MM.1S (cell line): ENCODE measurements around the gene SRP54.

ENCODE experiments used
- DNase-seq: peaks from one replicate; pipeline ENCODE4 v3.0.0-alpha.2; 2015
- H2AFZ ChIP-seq: fragments of 300-600 bp; sonication (generic); 2 replicates; pipeline ENCODE4 v1.6.0; 2016; ENCODE audit warnings: antibody characterized with exemption, low read length
- H3F3A ChIP-seq: fragments of 300-600 bp; sonication (generic); 2 replicates; pipeline ENCODE4 v1.6.1; 2016; ENCODE audit warnings: mild to moderate bottlenecking, antibody characterized with exemption, low read length, moderate library complexity, mixed read lengths; ENCODE audit not compliant: insufficient read depth
- H3K27ac ChIP-seq: fragments of 300-600 bp; sonication (generic); 2 replicates; pipeline ENCODE4 v1.5.1; 2016; ENCODE audit warnings: mild to moderate bottlenecking, low read length
- H3K27me3 ChIP-seq: fragments of 300-600 bp; sonication (generic); replicated peaks from 2 replicates; pipeline ENCODE4 v1.6.0; 2016; ENCODE audit warnings: low read length; ENCODE audit not compliant: insufficient read depth
- H3K36me3 ChIP-seq: fragments of 300-600 bp; sonication (generic); replicated peaks from 2 replicates; pipeline ENCODE4 v1.6.1; 2016; ENCODE audit warnings: mild to moderate bottlenecking, low read length, mixed read lengths; ENCODE audit not compliant: insufficient read depth
- H3K4me1 ChIP-seq: fragments of 300-600 bp; sonication (generic); 2 replicates; pipeline ENCODE4 v1.6.1; 2016; ENCODE audit warnings: low read length, mixed read lengths
- H3K4me2 ChIP-seq: fragments of 300-600 bp; sonication (generic); 2 replicates; pipeline ENCODE4 v1.6.0; 2016; ENCODE audit warnings: low read depth, low read length
- H3K4me3 ChIP-seq: fragments of 300-600 bp; sonication (generic); 2 replicates; pipeline ENCODE4 v1.5.1; 2016; ENCODE audit warnings: low read length, mixed read lengths
- H3K79me2 ChIP-seq: fragments of 300-600 bp; sonication (generic); 2 replicates; pipeline ENCODE4 v1.6.1; 2016; ENCODE audit warnings: mixed run types, low read length, mixed read lengths
- H3K9ac ChIP-seq: fragments of 300-600 bp; sonication (generic); 2 replicates; pipeline ENCODE4 v1.6.1; 2016; ENCODE audit warnings: low read length, mixed read lengths
- H3K9me2 ChIP-seq: fragments of 300-600 bp; sonication (generic); replicated peaks from 2 replicates; pipeline ENCODE4 v1.6.1; 2016; ENCODE audit warnings: mild to moderate bottlenecking, low read length, mixed read lengths; ENCODE audit not compliant: insufficient read depth
- H3K9me3 ChIP-seq: fragments of 300-600 bp; sonication (generic); replicated peaks from 2 replicates; pipeline ENCODE4 v1.6.1; 2016; ENCODE audit warnings: mild to moderate bottlenecking, low read length, mixed read lengths; ENCODE audit not compliant: insufficient read depth
- H4K20me1 ChIP-seq: fragments of 300-600 bp; sonication (generic); 2 replicates; pipeline ENCODE4 v1.6.1; 2016; ENCODE audit warnings: mild to moderate bottlenecking, low read length, moderate library complexity, mixed read lengths; ENCODE audit not compliant: insufficient read depth
- CTCF ChIP-seq: fragments of 300-600 bp; sonication (generic); IDR thresholded peaks from 2 replicates; pipeline ENCODE4 v1.5.1; 2016; ENCODE audit warnings: antibody characterized with exemption, low read length, mixed read lengths
- EZH2 ChIP-seq: fragments of 300-600 bp; sonication (generic); optimal IDR thresholded peaks from 2 replicates; pipeline ENCODE3; 2017; ENCODE audit warnings: low read depth, mild to moderate bottlenecking, antibody characterized with exemption, low read length, mixed read lengths
- EZH2phosphoT487 ChIP-seq: fragments of 300-600 bp; sonication (generic); IDR thresholded peaks from 2 replicates; pipeline ENCODE4 v1.6.1; 2018; ENCODE audit warnings: antibody characterized with exemption, low read length

SRP54 gene

GRCh38 chr14:34982421-34983147 is at the start of gene SRP54:
Gene SRP54 (plus strand): TSS chr14:34982992. CDS start chr14:34996710, 13,718 bp downstream.
- Histone ChIP-seq H3K79me2 (peaks cover 63% of the 10 kb centered on the region), H2AFZ (peak within 1 kb of the TSS; percentile 80), H3K9ac (peak within 1 kb of the TSS; percentile 81), H3F3A (peaks cover 17% of the 10 kb centered on the region), H3K9me2 (no peaks in the 10 kb centered on the region), H3K4me1 (0 out of 2 replicates have a peak, but pooled peaks cover 8% of the 10 kb centered on the region), H3K9me3 (no peaks in the 10 kb centered on the region), H3K27ac (peak within 1 kb of the TSS; percentile 98), H3K4me3 (peak within 1 kb of the TSS; percentile 74), H4K20me1 (no peaks in the 10 kb centered on the region), H3K27me3 (no peaks in the 10 kb centered on the region), H3K36me3 (no peaks in the 10 kb centered on the region), H3K4me2 (peak within 1 kb of the TSS; percentile 87)
- TF ChIP-seq EZH2 (no peak), EZH2phosphoT487 (no peak), CTCF (no peak)
- DNase-seq = peak; percentile 94

GRCh38 chr14:34933301-34933700 is 49.5 kb upstream of the SRP54 start:
- no peak overlapping the region for H2AFZ ChIP-seq
- no peak overlapping the region for H3K9ac ChIP-seq
- no peaks in the 10 kb centered on the region for H3K36me3 ChIP-seq
- H3K9me2 ChIP-seq = no peaks in the 10 kb centered on the region
- no peak overlapping the region for H3K4me3 ChIP-seq
- no peak for DNase-seq
- TF ChIP-seq CTCF = no peak
- TF ChIP-seq EZH2 = no peak
- TF ChIP-seq EZH2phosphoT487 = no peak
- H3K27me3 ChIP-seq = no peaks in the 10 kb centered on the region
- H3K79me2 ChIP-seq = no peaks in the 10 kb centered on the region
- H3K27ac ChIP-seq = no peak overlapping the region
- no peaks in the 10 kb centered on the region for H3K9me3 ChIP-seq
- H3F3A ChIP-seq = no peaks in the 10 kb centered on the region
- no peaks in the 10 kb centered on the region for H4K20me1 ChIP-seq
- H3K4me2 ChIP-seq = no peak overlapping the region
- H3K4me1 ChIP-seq = peaks cover 11% of the 10 kb centered on the region

- H3K9me3 ChIP-seq = no peaks in the 10 kb centered on the region
- H4K20me1 ChIP-seq = no peaks in the 10 kb centered on the region
- DNase-seq = no peak
- H3K9ac ChIP-seq = no peak overlapping the region
- H3F3A ChIP-seq = no peaks in the 10 kb centered on the region
- H3K4me1 ChIP-seq = peaks cover 8% of the 10 kb centered on the region
- H3K27me3 ChIP-seq = no peaks in the 10 kb centered on the region
- H3K4me3 ChIP-seq = no peak overlapping the region
- no peak overlapping the region for H3K27ac ChIP-seq
- H3K9me2 ChIP-seq = no peaks in the 10 kb centered on the region
- TF ChIP-seq EZH2phosphoT487 (no peak), EZH2 (no peak), CTCF (no peak)
- H3K36me3 ChIP-seq = no peaks in the 10 kb centered on the region
- no peak overlapping the region for H2AFZ ChIP-seq
- H3K79me2 ChIP-seq = no peaks in the 10 kb centered on the region
- no peak overlapping the region for H3K4me2 ChIP-seq
Measured at GRCh38 chr14:34935488-34935887, 47.3 kb upstream of the SRP54 start.
